Measurements from ENCODE around the gene DYNC1H1.
"Not testable (repeated sequence)": the region's sequence is repeated elsewhere in the genome, so short reads cannot be mapped to it uniquely, and the experiment has no call there.

DYNC1H1 gene

DNA sequence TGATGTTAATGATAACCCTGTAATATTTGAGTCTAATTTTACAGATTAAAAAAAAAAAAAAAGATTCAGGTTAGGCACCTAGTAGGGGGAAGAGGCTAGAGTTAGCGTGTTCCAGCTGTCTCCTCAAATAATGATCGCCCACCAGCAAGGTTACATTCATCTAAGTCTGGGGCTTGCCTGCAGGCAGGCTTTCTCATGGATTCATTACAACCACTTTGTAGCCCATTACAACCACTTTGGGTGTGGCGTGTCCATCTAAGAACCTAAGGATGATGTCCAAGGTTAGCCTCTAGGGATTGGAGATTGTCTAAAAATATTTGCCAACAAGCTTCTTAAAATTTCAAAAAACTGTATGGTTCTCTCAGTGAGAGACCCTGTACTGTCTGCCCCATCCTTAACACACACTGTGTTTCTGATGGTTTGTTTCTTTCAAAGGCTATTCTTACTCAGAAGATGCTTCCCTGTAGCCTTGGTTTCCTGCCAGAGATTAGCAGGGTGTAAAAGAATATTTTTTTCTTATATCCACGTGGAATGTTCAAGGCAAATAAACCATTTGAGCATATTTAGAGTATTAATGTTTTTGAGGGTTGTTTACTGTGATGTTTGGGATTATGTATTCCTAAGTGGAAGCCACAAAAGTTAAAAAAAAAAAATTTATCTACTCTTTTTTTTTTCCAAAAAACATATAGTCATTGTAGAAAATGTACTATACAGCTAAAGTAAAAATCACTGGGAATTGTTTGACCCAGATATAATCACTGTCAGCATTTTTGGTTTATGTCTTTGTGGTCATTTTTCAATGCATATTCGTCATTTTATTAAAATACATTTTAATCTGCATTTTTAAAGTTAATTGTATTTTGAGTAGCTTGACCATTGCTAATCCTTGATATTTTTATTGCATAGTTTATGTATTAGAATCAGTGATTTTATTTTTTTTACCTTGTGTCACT, 1.7 kb downstream of the DYNC1H1 start:
- no peak for DNase-seq

DNA sequence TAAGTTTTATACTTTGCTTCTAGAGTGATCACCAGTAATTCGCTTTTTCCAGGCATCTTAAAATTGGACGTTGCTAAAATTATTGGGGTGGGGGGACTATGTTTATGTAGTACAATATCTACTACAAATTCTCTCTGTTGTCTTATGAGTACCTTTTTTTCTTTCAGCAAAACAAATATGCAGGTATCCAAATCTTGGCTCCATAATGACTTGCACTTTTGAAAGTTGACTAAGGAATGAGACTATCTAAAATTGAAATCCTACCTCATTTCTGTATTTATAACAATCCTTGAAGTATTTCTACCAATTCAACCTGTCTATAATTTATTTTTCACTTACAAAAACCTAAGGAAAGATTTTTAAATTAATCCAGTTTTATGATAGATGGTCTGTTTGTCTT, 2.4 kb downstream of the DYNC1H1 start:
- no peak for DNase-seq

DNA sequence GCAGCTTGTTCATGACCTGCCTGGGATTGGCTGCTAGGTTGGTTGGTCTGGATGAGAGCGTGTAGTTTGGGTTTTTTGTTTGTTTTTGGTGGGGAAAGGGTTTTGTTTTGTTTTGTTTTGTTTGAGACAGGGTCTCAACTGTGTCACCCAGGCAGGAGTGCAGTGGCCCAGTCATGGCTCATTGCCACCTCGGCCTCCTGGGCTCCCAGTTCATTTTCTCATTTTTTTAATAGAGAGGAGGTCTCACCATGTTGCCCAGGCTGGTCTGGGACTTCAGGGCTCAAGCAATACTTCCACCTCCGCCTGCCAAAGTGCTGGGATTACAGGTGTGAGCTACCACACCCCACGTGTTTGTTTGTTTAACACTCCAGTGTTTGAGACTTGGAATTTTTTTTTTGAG, 3.8 kb downstream of the DYNC1H1 start:
- DNase-seq, result no peak

DNA sequence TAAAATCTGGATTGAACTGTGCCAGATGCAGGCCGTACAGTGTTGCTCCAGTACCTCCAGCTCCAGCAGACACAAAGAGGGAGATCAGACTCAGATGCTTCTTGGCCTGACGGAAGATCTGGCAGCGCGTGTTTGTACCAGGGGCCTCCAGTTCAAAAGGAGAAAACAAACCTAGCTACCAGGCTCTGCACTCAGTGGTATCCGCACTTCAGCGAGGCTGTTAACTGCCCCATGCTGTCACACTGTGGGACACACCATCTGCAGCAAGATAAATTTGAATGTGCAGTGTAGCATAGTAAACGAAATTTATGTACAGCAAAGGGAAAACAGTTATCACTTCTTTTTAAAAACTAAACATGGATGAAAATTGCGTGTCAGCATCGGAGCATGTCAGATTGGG, 5.1 kb downstream of the DYNC1H1 start:
- no peak for DNase-seq

DNA sequence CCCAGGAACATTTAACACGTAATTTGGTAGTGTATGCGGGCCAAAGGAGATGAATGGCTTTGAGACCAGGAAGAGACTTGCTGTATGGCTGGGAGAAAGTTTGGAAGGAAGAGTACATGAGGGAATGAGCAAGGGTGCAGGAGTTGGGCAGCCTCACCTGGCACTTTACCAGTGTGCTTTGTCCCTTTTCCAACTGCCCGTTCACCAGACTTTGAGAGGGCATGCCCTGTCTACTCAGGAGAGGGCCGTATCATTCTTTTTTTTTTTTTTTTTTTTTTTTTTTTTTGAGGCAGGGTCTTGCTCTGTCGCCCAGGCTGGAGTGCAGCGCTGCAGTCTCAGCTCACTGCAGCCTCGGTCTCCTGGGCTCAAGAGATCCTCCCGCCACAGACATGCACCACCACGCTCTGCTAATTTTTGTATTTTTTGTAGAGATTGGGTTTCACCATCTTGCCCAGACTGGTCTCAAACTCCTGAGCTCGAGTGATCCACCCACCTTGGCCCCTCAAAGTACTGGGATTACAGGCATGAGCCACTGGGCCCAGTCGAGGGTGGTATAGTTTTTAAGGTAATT, 6.5 kb downstream of the DYNC1H1 start:
- no peak for DNase-seq

DNA sequence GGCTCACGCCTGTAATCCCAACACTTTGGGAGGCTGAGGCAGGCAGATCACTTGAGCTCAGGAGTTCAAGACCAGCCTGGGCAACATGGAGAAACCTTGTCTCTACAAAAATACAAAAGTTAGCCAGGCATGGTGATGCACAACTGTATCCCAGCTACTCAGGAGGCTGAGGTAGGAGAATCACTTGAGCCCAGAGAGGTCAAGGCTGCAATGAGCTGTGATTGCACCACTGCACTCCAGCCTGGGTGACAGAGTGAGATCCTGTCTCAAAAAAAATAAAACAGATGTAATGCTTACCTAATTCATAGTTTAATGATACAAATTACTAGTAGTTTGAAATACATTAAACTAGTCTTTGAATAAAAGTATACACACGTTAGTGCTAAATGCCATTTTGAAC, 7.1 kb downstream of the DYNC1H1 start:
- not testable (repeated sequence) for DNase-seq

DNA sequence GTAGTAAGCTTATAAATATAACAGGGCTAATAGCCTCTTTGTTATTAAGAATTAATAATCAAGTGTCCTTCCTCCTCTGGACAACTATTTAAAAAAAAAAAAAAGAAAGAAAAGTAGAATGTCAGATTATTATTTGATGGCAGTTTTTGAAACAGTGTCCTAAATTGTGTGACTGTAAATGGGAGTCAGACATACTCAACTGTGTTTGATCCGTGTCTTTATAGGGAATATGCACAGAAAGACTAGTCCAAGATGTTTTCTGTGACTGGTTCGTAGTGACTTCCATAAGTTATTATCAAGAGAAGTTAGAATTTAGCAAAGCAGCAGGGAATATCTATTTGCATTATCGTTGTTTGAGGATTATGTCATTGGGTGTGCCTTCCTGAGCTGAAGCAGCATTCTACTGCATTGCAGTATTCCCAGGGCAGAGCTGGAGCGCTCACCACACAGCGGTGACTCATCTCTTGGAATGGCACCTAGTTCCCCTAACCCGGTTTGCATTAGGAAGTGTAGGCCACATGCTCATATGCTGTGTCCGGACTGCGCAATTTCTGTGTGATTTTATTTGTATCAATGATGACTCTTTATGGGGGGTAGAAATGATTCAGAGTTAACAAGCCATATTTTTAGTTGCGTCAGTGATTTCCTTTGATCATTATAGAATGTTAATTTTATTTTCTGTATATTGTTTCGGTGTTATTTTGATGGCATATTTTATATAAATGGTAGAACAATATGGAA, 7.9 kb downstream of the DYNC1H1 start:
- DNase-seq, result peak; percentile 25

DNA sequence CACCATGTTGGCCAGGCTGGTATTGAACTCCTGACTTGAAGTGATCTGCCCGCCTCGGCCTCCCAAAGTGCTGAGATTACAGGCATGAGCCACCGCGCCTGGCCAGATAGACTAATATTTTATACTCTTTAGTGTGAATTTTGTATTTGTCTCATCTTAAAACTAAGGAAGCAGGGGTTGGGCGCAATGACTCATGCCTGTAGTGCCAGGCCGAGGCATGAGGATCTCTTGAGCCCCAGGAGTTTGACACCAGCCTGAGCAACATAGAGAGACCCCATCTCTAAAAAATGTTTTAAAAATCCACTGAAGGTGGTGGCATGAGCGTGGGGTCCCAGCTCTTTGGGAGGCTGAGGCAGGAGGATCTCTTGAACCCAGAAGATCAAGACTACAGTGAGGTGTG, 9.0 kb downstream of the DYNC1H1 start:
- DNase-seq, result no peak

DNA sequence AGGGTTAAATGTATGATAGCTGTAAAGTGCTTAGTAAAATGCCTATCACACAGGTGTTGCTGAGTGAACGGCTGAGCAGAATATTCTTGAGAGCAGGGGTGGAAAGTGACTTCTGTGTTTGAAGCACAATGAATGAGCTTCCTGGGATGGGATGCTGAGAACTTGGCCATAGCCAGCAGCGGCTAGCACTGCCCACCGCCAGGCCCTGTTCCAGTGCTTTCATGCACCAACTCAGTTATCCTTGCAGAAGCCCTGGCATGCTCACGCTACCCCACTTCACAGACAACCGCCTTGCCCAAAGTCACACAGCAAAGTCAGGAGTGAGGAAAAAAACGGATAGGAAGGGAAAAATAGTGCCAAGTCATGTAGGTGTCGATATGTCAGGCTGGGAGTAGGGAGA, 10.9 kb downstream of the DYNC1H1 start:
- no peak for DNase-seq

DNA sequence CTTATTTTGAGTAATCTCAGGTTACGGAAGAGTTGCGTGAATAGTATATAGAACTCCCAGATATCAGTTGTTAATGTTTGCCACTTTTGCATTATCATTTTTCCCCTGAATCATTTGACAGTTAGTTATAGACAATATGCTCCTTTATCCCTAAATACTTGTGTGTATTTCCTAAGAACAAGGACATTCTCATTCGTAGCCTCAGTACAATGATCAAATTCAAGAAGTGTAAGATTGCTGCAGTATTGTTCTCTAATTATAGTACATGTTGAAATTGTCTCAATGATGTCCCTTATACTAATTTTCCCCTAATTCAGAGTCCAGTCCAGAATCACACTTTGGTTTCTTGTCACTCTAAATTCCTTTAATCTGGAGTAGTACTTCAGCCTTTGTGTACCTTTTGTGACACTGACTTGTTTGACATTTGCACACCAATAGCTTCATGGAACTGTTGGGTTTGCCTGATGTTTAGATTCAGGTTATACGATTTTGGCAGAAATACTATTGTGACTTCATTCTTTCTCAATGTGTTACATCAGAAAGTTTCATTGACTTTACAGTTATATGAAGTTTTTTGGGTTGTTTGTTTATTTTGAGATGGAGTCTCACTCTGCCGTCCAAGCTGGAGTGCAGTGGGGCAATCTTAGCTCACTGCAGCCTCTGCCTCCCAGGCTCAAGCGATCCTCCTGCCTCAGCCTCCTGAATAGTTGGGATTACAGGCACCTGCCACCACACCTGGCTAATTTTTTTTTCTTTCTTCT, 13.1 kb downstream of the DYNC1H1 start:
- no peak for DNase-seq

DNA sequence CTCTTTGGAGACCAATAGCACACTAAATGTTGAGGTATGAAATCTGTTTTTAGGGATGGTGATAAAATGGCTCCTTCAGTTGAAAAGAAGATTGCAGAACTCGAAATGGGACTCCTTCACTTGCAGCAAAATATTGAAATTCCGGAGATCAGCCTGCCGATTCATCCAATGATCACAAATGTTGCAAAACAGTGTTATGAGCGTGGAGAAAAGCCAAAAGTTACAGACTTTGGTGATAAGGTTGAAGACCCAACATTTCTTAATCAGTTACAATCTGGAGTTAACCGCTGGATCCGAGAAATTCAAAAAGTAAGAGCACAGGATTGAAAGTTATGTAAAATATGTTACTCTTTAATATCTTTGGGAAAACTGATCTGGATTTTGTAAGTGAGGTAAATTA, 15.3 kb downstream of the DYNC1H1 start:
- no peak for DNase-seq

DNA sequence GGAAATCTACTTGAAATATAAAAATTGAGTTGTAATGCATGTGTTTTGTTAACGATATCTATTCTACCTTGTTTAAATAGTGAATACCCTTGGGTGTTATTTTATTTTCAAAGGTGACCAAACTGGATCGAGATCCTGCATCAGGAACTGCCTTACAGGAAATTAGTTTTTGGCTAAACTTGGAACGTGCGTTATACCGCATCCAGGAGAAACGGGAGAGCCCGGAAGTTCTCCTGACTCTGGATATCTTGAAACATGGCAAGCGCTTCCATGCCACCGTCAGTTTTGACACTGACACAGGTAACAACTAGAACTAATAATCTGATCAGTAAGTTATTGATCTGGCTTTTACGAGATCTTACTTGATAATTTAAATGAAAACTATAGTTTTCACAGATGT, 15.9 kb downstream of the DYNC1H1 start:
- DNase-seq, result no peak

DNA sequence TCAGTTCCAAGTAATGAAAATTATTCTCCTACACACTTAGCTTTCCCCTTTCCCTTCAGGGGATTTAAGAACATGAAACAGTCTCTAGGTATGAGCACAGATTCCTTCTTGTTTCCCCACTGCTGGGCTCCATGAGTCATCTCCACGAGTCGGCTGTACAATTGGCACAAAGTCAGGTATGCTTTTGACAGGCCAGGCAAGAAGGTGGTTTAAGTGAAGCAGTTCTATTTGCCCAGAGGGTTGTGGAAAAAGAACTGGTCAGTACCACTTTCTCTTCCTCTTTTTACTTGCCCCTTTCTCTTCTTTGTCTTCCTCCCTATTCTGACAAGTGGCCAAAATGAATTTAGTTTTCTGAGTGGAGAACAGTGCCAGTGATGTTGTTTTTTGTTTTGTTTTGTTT, 16.3 kb downstream of the DYNC1H1 start:
- peak; percentile 36 for DNase-seq

DNA sequence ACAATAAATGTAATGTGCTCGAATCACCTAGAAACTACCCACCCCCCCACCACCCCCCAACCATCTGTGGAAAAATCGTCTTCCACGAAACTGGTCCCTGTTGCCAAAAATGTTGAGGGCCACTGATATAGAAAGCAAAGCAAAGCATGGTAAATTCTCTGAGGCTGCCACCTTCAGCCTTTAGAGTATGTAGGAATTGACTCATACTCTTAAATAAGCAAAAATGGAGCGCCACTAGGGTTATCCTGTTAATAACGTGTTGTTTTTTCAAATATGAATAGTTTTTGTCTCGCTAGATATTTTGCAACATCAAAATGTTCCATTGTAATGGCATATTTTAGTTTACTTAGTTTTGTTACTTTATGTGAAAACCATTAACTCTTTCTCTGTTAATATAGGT, 18.2 kb downstream of the DYNC1H1 start:
- no peak for DNase-seq

DNA sequence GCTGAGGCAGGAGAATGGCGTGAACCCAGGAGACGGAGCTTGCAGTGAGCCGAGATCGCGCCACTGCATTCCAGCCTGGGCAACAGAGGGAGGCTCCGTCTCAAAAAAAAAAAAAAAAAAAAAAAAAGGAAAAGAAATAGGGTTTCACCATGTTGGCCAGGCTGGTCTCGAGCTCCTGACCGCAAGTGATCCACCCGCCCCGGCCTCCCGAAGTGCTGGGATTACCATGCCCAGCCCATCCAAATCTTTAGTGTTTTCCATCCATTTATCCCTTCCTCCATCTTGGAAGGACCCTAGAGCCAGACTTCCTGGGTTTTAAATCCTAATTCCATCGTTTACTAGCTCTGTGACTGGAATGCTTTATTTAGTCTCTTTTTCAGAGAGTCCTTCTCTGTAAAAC, 20.5 kb downstream of the DYNC1H1 start:
- not testable (repeated sequence) for DNase-seq

DNA sequence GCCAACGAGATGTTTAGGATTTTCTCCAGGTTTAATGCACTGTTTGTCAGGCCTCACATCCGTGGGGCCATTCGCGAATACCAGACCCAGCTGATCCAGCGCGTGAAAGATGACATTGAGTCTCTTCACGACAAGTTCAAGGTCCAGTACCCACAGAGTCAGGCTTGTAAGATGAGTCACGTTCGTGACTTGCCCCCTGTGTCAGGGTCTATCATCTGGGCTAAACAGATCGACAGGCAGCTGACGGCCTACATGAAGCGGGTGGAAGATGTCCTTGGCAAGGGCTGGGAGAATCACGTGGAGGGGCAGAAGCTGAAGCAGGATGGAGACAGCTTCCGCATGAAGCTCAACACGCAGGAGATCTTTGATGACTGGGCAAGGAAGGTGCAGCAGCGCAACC, 21.6 kb downstream of the DYNC1H1 start:
- DNase-seq, result no peak

DNA sequence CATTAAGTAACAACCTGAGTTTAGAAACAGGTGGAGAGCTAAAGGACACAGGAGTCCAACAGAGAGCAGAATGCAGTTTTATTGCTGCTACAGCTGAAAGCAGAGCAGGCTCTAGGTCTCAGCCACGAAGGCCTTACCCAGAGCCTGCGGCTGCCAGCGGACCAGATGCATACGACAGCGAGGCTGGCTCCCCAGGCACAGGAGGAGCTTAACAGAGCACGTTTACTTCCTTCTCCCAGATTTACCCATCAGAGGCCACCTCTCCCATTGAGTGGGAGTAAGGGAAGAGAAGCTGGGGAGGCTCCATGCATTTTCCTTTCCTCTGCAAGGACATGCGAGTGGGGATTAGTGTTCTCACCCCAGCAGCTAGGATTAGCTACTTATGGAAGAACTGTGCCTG, 22.6 kb downstream of the DYNC1H1 start:
- no peak for DNase-seq

DNA sequence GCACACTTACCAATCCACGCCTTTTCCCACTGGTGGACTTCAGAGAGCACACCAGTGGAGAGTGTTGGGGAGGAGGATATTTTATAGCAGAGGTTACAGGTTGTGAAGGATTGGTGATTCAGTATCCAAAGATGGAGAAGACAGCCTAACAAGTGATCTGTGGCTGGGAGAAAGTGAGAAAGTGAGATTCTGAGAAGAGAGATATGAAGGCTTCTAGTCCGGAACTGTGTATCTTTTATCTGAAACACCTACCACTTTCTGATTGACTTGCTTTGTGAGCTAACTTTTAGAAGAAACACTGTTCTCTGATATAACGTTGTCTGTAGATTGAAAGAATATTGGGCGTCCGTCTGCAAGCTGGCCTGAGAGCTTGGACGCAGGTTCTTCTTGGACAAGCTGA, 24.0 kb downstream of the DYNC1H1 start:
- no peak for DNase-seq

DNA sequence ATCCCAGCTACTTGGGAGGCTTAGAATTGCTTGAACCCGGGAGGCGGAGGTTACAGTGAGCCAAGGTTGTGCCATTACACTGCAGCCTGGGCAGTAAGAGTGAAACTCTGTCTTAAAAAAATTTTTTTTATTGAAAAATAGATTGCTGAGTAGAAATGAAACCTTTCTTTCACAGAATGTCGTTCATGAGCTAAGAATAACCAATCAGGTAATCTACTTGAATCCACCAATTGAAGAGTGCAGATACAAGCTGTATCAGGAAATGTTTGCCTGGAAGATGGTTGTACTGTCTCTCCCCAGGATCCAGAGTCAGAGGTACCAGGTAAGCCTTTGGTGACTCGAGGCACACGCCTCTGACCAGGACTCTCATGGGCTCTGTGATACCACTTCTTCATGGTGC, 27.0 kb downstream of the DYNC1H1 start:
- DNase-seq, result no peak

DNA sequence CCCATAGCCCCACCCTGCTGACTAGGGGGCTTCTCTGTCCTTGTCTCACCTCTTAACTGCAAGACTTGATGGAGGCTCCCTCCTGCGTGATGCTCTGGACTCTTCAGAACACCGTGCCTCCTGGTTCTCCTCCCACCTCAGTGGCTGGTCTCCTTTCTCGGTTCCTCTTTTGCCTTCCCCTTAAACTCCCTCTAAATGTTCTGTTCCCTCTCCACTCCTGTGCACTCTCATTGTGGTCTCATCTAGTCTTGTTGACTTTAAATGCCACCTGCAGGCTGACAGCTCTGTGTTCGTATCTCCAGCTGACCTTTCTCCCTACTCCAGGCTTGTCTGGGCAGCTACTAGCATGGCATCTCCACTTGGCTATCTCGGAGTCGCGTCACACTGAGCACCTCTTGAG, 28.3 kb downstream of the DYNC1H1 start:
- no peak for DNase-seq

DNA sequence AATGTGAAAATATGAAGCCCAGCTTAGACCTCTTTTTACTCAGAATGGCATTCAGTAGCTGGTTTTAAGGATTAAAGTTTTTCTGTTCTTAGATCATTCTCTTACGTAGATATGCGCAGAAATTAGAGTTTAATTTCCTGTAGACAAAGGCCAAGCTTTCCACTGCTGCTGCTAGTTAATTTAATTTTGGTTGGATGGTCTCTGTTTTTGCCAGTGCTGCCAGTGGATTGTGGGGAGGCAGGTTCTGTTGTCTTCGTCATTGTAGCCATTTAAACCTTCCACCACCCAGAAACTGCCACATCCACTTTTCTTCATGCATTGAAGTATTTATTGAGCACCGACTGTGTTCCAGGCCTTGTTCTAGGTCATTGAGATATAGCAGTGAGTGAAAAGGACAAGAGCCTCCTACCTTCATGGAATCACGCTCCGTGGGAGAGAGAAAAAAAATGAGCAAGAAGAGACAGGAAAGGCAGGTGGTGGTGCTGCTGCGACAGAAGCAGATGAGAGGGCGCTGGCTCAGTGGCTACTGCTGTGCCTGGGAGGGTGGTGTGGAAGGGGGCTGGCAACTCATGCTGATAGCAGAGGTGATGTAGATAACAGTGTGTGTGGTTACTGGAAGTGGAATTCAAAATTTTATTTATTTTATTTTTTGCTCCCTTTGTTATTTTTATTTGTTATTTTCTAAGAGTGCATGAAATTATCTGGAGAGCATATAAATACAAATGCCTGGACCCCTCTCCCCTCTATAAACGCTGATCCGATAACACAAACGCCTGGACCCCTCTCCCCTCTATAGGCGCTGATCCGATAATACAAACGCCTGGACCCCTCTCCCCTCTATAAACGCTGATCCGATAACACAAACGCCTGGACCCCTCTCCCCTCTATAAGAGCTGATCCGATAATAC, 33.3 kb downstream of the DYNC1H1 start:
- no peak for DNase-seq

DNA sequence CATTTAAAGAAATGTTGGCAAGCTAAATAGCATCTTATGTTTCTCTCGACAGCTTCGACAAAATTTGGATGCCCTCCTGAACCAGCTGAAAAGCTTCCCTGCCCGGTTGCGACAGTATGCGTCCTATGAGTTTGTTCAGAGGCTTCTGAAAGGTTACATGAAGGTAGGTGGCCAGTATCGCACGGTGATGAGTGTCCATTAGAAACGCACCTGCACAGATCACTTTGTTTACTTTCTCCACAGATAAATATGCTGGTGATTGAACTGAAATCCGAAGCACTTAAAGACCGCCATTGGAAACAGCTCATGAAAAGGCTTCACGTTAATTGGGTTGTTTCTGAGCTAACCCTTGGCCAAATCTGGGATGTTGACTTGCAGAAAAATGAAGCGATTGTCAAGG, 36.5 kb downstream of the DYNC1H1 start:
- no peak for DNase-seq
